H1 (cell line): ENCODE measurements around the gene CACNA1C. TPM values are rescaled to one million over a fixed set of nuclear protein-coding genes. Genes with fewer than 3 reads are reported as not detected.
"Not testable (repeated sequence)": the region's sequence is repeated elsewhere in the genome, so short reads cannot be mapped to it uniquely, and the experiment has no call there.

ENCODE experiments used
- CTCF ChIA-PET: fragments of 300-600 bp; sonication (Branson Sonifier 250); formaldehyde crosslinking; loops from one replicate; lab custom pipeline; 2021; ENCODE audit not compliant: partially characterized antibody; lab: Charles Lee
- POLR2A ChIA-PET: fragments of 300-600 bp; sonication (Branson Sonifier 250); formaldehyde crosslinking; loops from one replicate; lab custom pipeline; 2021; ENCODE audit warnings: inconsistent platforms; ENCODE audit not compliant: partially characterized antibody; lab: Charles Lee
- DNase-seq, 2 experiments: peaks; one replicate each; pipeline versions ENCODE4 v3.0.0 to v3.0.0-alpha.2; 2010 to 2022; ENCODE audit warnings: low spot score in 2 of 2, low read depth in 1 of 2, mixed read lengths in 1 of 2
- FAIRE-seq: peaks from 2 replicates; lab custom pipeline; 2011; peaks lifted over from hg19 to GRCh38; lab: Jason Lieb, UNC
- H2AFZ ChIP-seq: 2 replicates; pipeline ENCODE4 v1.8.1; 2012; ENCODE audit warnings: low read length, inconsistent platforms
- H2AK5ac ChIP-seq: 2 replicates; pipeline ENCODE4 v1.6.1; 2013; ENCODE audit warnings: low read depth, low read length
- H2BK120ac ChIP-seq: replicated peaks from 2 replicates; pipeline ENCODE3; 2013; ENCODE audit warnings: low read depth, low read length, inconsistent platforms
- H2BK12ac ChIP-seq: 2 replicates; pipeline ENCODE4 v1.6.1; 2013; ENCODE audit warnings: low read depth, low read length
- H2BK15ac ChIP-seq: 2 replicates; pipeline ENCODE4 v1.6.1; 2013; ENCODE audit warnings: low read length
- H2BK20ac ChIP-seq: 2 replicates; pipeline ENCODE4 v1.6.1; 2013; ENCODE audit warnings: low read length
- H2BK5ac ChIP-seq: 2 replicates; pipeline ENCODE4 v1.6.1; 2013; ENCODE audit warnings: low read depth, low read length
- H3K14ac ChIP-seq: 2 replicates; pipeline ENCODE4 v1.6.1; 2013; ENCODE audit warnings: inconsistent platforms; ENCODE audit not compliant: insufficient read length
- H3K18ac ChIP-seq: 2 replicates; pipeline ENCODE4 v1.6.1; 2013; ENCODE audit warnings: low read length; ENCODE audit errors: extremely low read depth
- H3K23ac ChIP-seq: 2 replicates; pipeline ENCODE4 v1.6.1; 2013; ENCODE audit warnings: inconsistent platforms; ENCODE audit not compliant: insufficient read length
- H3K23me2 ChIP-seq: 2 replicates; pipeline ENCODE4 v1.6.1; 2013; ENCODE audit warnings: low read depth, low read length
- H3K27ac ChIP-seq: 2 replicates; pipeline ENCODE4 v1.6.1; 2011; ENCODE audit warnings: low read depth, low read length, inconsistent platforms
- H3K27me3 ChIP-seq, 4 experiments: replicated peaks in 1 of 4; 1 replicate in 1 of 4; 2 replicates in 3 of 4; pipeline versions ENCODE4 v1.6.1 to v1.8.1; 2011 to 2013; ENCODE audit warnings: low read length in 3 of 4, mild to moderate bottlenecking in 3 of 4, inconsistent platforms in 2 of 4, mixed read lengths in 2 of 4, moderate library complexity in 1 of 4; ENCODE audit not compliant: control insufficient read depth in 3 of 4, insufficient read depth in 3 of 4; ENCODE audit errors: extremely low read depth in 1 of 4
- H3K36me3 ChIP-seq, 4 experiments: 2 replicates each; pipeline versions ENCODE4 v1.6.1 to v1.8.1; 2011 to 2013; ENCODE audit warnings: mild to moderate bottlenecking in 4 of 4, low read length in 3 of 4, moderate library complexity in 2 of 4, control low read depth in 1 of 4, inconsistent platforms in 1 of 4; ENCODE audit not compliant: insufficient read depth in 4 of 4, control insufficient read depth in 2 of 4
- H3K4ac ChIP-seq: replicated peaks from 2 replicates; pipeline ENCODE3; 2013; ENCODE audit warnings: low read length, low read depth, mixed read lengths, inconsistent platforms; ENCODE audit not compliant: insufficient read length
- H3K4me1 ChIP-seq, 4 experiments: replicated peaks in 1 of 4; 1 replicate in 1 of 4; 2 replicates in 3 of 4; pipeline versions ENCODE4 v1.6.1 to v1.8.1; 2011 to 2013; ENCODE audit warnings: low read length in 3 of 4, inconsistent platforms in 2 of 4, mixed read lengths in 1 of 4; ENCODE audit not compliant: insufficient read depth in 4 of 4, control insufficient read depth in 3 of 4
- H3K4me2 ChIP-seq, 2 experiments: 2 replicates each; pipeline versions ENCODE4 v1.6.1 to v1.8.1; 2011 to 2013; ENCODE audit warnings: low read depth in 2 of 2, low read length in 2 of 2, control low read depth in 1 of 2, inconsistent platforms in 1 of 2, mild to moderate bottlenecking in 1 of 2; ENCODE audit not compliant: insufficient read depth in 1 of 2
- H3K4me3 ChIP-seq, 4 experiments: fragments of 200-600, 300-600 bp in 1 of 4; sonication (generic), shearing (Covaris generic), sonication (Bioruptor Twin) in 1 of 4; 2 replicates each; pipeline versions ENCODE4 v1.5.1 to v1.8.1; 2011 to 2016; ENCODE audit warnings: low read length in 4 of 4, low read depth in 3 of 4, control low read depth in 2 of 4, inconsistent platforms in 2 of 4, mild to moderate bottlenecking in 2 of 4, mixed read lengths in 1 of 4, moderate library complexity in 1 of 4; ENCODE audit not compliant: insufficient read depth in 2 of 4; ENCODE audit errors: extremely low read depth in 1 of 4
- H3K56ac ChIP-seq: replicated peaks from 2 replicates; pipeline ENCODE3; 2013; ENCODE audit warnings: low read depth, mild to moderate bottlenecking, mixed read lengths, low read length, inconsistent platforms; ENCODE audit not compliant: insufficient read length
- H3K79me1 ChIP-seq: 2 replicates; pipeline ENCODE4 v1.6.1; 2013; ENCODE audit warnings: low read depth, low read length, control low read depth
- H3K79me2 ChIP-seq, 2 experiments: 2 replicates each; pipeline versions ENCODE4 v1.6.1 to v1.8.1; 2012 to 2013; ENCODE audit warnings: low read length in 2 of 2, mild to moderate bottlenecking in 2 of 2, inconsistent platforms in 1 of 2; ENCODE audit not compliant: insufficient read depth in 2 of 2, control insufficient read depth in 1 of 2
- H3K9ac ChIP-seq, 4 experiments: replicated peaks in 1 of 4; 1 replicate in 1 of 4; 2 replicates in 3 of 4; pipeline versions ENCODE4 v1.6.1 to v1.8.1; 2011 to 2013; ENCODE audit warnings: low read depth in 3 of 4, low read length in 3 of 4, control low read depth in 2 of 4, mild to moderate bottlenecking in 2 of 4, moderate library complexity in 2 of 4, inconsistent platforms in 1 of 4; ENCODE audit errors: extremely low read depth in 1 of 4
- H3K9me3 ChIP-seq, 2 experiments: 2 replicates each; pipeline versions ENCODE4 v1.6.1 to v1.8.1; 2012 to 2013; ENCODE audit warnings: mild to moderate bottlenecking in 2 of 2, moderate library complexity in 2 of 2, control low read depth in 1 of 2, inconsistent platforms in 1 of 2, low read depth in 1 of 2, low read length in 1 of 2, mixed read lengths in 1 of 2; ENCODE audit not compliant: insufficient read depth in 2 of 2
- H4K20me1 ChIP-seq, 2 experiments: replicated peaks in 1 of 2; 2 replicates each; pipeline versions ENCODE3 to v1.8.1; 2011 to 2013; ENCODE audit warnings: inconsistent platforms in 2 of 2, low read length in 2 of 2, mild to moderate bottlenecking in 1 of 2; ENCODE audit not compliant: insufficient read depth in 2 of 2, control insufficient read depth in 1 of 2
- H4K5ac ChIP-seq: 2 replicates; pipeline ENCODE4 v1.6.1; 2013; ENCODE audit warnings: low read length, low read depth, mixed read lengths, inconsistent platforms; ENCODE audit not compliant: insufficient read length
- H4K8ac ChIP-seq: 2 replicates; pipeline ENCODE4 v1.8.0; 2013; ENCODE audit warnings: mild to moderate bottlenecking, moderate library complexity, low read length, inconsistent platforms; ENCODE audit not compliant: insufficient read depth; ENCODE audit errors: extremely low read depth
- H4K91ac ChIP-seq: replicated peaks from 2 replicates; pipeline ENCODE3; 2013; ENCODE audit warnings: low read length, mixed read lengths, inconsistent platforms; ENCODE audit not compliant: insufficient read length
- WGBS, 2 experiments: shearing (Covaris generic) in 1 of 2; methylation state at CpG; one replicate each; pipeline versions ENCODE4 v1.1.6 to v1.1.7; 2013 to 2015; ENCODE audit warnings: low lambda C conversion rate in 2 of 2, mixed read lengths in 2 of 2, inconsistent platforms in 1 of 2, low coverage in 1 of 2, missing lambda C conversion rate in 1 of 2; ENCODE audit not compliant: insufficient replicate concordance in 2 of 2, insufficient coverage in 1 of 2, insufficient read length in 1 of 2; ENCODE audit errors: extremely low coverage in 1 of 2, missing lambda C conversion rate in 1 of 2; 5-methylcytosine and 5-hydroxymethylcytosine counted together
- polyA plus RNA-seq, 7 experiments: library from polyadenylated mRNA; depleted of rRNA in 3 of 7; stranded (reverse) in 5 of 7; unstranded in 2 of 7; fragments of >200 nt in 5 of 7; fragments of 200-250 nt in 2 of 7; gene quantifications; 1 replicate in 5 of 7; 2 replicates in 1 of 7; 4 replicates in 1 of 7; pipeline versions ENCODE4 v1.2.1 to v1.2.3, GENCODE V29; 2011 to 2013; ENCODE audit warnings: missing spikeins in 2 of 7, mixed read lengths in 2 of 7
- total RNA-seq: library from RNA; stranded (reverse); fragmentation: NEBNext Ultra II Directional; extraction: Animal tissue kit (Norgen Biotek cat#: 25700); gene quantifications from 2 replicates; pipeline ENCODE4 v1.2.1, GENCODE V29; 2021

The CACNA1C gene
- total and polyA plus RNA-seq, 2 of the 8 experiments (the other 6 are each of a cell fraction or from before 2014, with no cell fraction given) = 1.3 TPM

- H3K9me3 ChIP-seq, FAIRE-seq, H3K9ac ChIP-seq, H4K5ac ChIP-seq, H2BK12ac ChIP-seq, H3K23ac ChIP-seq, H4K8ac ChIP-seq, H3K18ac ChIP-seq, H3K56ac ChIP-seq, DNase-seq, H2BK20ac ChIP-seq, H3K23me2 ChIP-seq, H3K27me3 ChIP-seq, POLR2A ChIA-PET, H4K20me1 ChIP-seq, H3K4ac ChIP-seq, H3K36me3 ChIP-seq, H3K4me3 ChIP-seq, H3K27ac ChIP-seq, H4K91ac ChIP-seq, H3K4me1 ChIP-seq, H3K79me1 ChIP-seq, H2BK15ac ChIP-seq, H3K79me2 ChIP-seq, H3K14ac ChIP-seq, H3K4me2 ChIP-seq, H2AFZ ChIP-seq, H2AK5ac ChIP-seq, H2BK5ac ChIP-seq, H2BK120ac ChIP-seq: not testable (repeated sequence)
- 88% methylated on average over 17 of the region's 17 CpGs; no CpG with 5 or more reads in 1 of the 2 experiments for WGBS, 2 experiments
- CTCF ChIA-PET = interaction anchor here (1.1 kb wide), 1 partner anchor 43 kb away, joined by 3 read pairs; no protein-coding TSS in a partner anchor
Measured at GRCh38 chr12:2105387-2105786, 52.6 kb downstream of the CACNA1C start.
